Fibroblast of lung (primary cell): ENCODE measurements around the gene EXOSC10. TPM values are rescaled to one million over a fixed set of nuclear protein-coding genes. Genes with fewer than 3 reads are reported as not detected.
A peak's percentile ranks its signal among the peaks of the same experiment; 100 is the strongest.

Experiments used
- DNase-seq, 2 donors: peaks; one replicate each; pipeline versions ENCODE4 v3.0.0 to v3.0.0-alpha.2; 2010; ENCODE audit warnings: low read depth in 2 of 2
- H2AFZ ChIP-seq: 2 replicates; pipeline ENCODE4 v1.5.1; 2012; ENCODE audit warnings: low read length, control low read depth, inconsistent platforms
- H3K27ac ChIP-seq: 2 replicates; pipeline ENCODE4 v1.5.1; 2011; ENCODE audit warnings: low read length, control low read depth; ENCODE audit not compliant: insufficient read depth
- H3K27me3 ChIP-seq: 2 replicates; pipeline ENCODE4 v1.5.1; 2011; ENCODE audit warnings: mild to moderate bottlenecking, low read length; ENCODE audit not compliant: control insufficient read depth, insufficient read depth
- H3K36me3 ChIP-seq: 2 replicates; pipeline ENCODE4 v1.5.1; 2011; ENCODE audit warnings: low read length; ENCODE audit not compliant: control insufficient read depth, insufficient read depth
- H3K4me1 ChIP-seq: 2 replicates; pipeline ENCODE4 v1.5.1; 2011; ENCODE audit warnings: low read length; ENCODE audit not compliant: control insufficient read depth, insufficient read depth; ENCODE audit errors: extremely low read depth
- H3K4me2 ChIP-seq: 2 replicates; pipeline ENCODE4 v1.5.1; 2011; ENCODE audit warnings: low read length, control low read depth; ENCODE audit not compliant: insufficient read depth; ENCODE audit errors: extremely low read depth
- H3K4me3 ChIP-seq, 4 experiments: fragments of 200-600 bp in 1 of 4; sonication (generic) in 1 of 4; replicated peaks in 1 of 4; 2 replicates each; pipeline ENCODE4 v1.5.1; 2011 to 2016; ENCODE audit warnings: low read length in 4 of 4, low read depth in 3 of 4, mild to moderate bottlenecking in 3 of 4, control low read depth in 2 of 4, inconsistent platforms in 1 of 4, mixed read lengths in 1 of 4; ENCODE audit not compliant: insufficient read depth in 1 of 4; ENCODE audit errors: control extremely low read depth in 1 of 4
- H3K79me2 ChIP-seq: 2 replicates; pipeline ENCODE4 v1.5.1; 2012; ENCODE audit warnings: mild to moderate bottlenecking, low read length, inconsistent platforms; ENCODE audit not compliant: control insufficient read depth, insufficient read depth
- H3K9ac ChIP-seq: 2 replicates; pipeline ENCODE4 v1.5.1; 2011; ENCODE audit warnings: mild to moderate bottlenecking, low read length, control low read depth; ENCODE audit not compliant: insufficient read depth
- H3K9me3 ChIP-seq: 2 replicates; pipeline ENCODE4 v1.5.1; 2012; ENCODE audit warnings: low read depth, low read length; ENCODE audit not compliant: control insufficient read depth, insufficient read depth
- H4K20me1 ChIP-seq: 2 replicates; pipeline ENCODE4 v1.5.1; 2011; ENCODE audit warnings: low read length; ENCODE audit not compliant: control insufficient read depth, insufficient read depth; ENCODE audit errors: extremely low read depth
- EZH2 ChIP-seq: IDR thresholded peaks from 2 replicates; pipeline ENCODE4 v1.5.1; 2012; ENCODE audit warnings: low read length, control low read depth, mild to moderate bottlenecking; ENCODE audit errors: missing control alignments
- polyA plus RNA-seq, 2 donors: library from polyadenylated mRNA; depleted of rRNA in 1 of 2; stranded (reverse) in 1 of 2; unstranded in 1 of 2; fragments of >200 nt; gene quantifications; 2 replicates each; pipeline ENCODE4 v1.2.1, GENCODE V29; 2011 to 2012; ENCODE audit warnings: missing spikeins in 1 of 2
- total RNA-seq: library from RNA; depleted of rRNA; stranded (reverse); fragments of >200 nt; gene quantifications from 2 replicates; pipeline ENCODE4 v1.2.1, GENCODE V29; 2014
- TF ChIP-seq, protein P1 (sequence below), 2 donors: IDR thresholded peaks in 1 of 2; conservative IDR thresholded peaks in 1 of 2; 1 replicate in 1 of 2; 2 replicates in 1 of 2; pipeline ENCODE4 v1.5.1; 2011 to 2012; ENCODE audit warnings: low read length in 2 of 2, control low read depth in 1 of 2, inconsistent platforms in 1 of 2, low read depth in 1 of 2, mild to moderate bottlenecking in 1 of 2

EXOSC10 gene
- total and polyA plus RNA-seq, 2 donors (not counting 1 experiment from before 2014, with no cell fraction given): 36.2 to 56.3 TPM

DNA sequence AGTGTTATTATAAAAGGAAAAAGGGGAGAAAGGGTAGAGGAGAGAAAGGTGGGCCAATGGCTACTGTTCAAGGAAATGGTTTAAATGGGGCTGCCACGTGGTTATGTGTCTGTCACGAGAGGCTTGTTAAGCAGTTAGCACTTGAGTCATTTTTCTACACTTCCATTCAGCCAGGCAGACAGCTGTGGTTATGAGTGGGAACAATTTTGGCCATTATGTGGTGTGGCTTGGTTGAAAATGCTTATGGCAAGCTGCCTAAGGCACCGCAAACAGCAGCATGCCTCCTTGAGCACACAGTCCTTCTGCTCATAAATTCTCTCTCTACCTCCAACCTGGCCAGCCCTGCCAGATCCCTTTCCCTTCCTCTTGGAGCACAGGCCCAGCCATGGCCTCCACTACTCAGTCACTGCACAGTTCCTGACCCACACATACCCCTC, 36.7 kb downstream of the EXOSC10 start:
- H3K4me3 ChIP-seq: no peak overlapping the region
- H3K36me3 ChIP-seq: peaks cover 8% of the 10 kb centered on the region
- H3K9ac ChIP-seq: no peak overlapping the region
- H4K20me1 ChIP-seq: no peaks in the 10 kb centered on the region
- no peaks in the 10 kb centered on the region for H3K9me3 ChIP-seq
- H3K79me2 ChIP-seq: peaks cover 18% of the 10 kb centered on the region
- DNase-seq: peak in 1 of 2 donors; percentile 92
- no peak overlapping the region for H3K4me2 ChIP-seq
- H2AFZ ChIP-seq: no peak overlapping the region
- H3K27me3 ChIP-seq: no peaks in the 10 kb centered on the region
- H3K27ac ChIP-seq: no peak overlapping the region
- H3K4me1 ChIP-seq: no peaks in the 10 kb centered on the region
- TF ChIP-seq, protein P1, sequence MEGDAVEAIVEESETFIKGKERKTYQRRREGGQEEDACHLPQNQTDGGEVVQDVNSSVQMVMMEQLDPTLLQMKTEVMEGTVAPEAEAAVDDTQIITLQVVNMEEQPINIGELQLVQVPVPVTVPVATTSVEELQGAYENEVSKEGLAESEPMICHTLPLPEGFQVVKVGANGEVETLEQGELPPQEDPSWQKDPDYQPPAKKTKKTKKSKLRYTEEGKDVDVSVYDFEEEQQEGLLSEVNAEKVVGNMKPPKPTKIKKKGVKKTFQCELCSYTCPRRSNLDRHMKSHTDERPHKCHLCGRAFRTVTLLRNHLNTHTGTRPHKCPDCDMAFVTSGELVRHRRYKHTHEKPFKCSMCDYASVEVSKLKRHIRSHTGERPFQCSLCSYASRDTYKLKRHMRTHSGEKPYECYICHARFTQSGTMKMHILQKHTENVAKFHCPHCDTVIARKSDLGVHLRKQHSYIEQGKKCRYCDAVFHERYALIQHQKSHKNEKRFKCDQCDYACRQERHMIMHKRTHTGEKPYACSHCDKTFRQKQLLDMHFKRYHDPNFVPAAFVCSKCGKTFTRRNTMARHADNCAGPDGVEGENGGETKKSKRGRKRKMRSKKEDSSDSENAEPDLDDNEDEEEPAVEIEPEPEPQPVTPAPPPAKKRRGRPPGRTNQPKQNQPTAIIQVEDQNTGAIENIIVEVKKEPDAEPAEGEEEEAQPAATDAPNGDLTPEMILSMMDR (conservative IDR thresholded peaks at IDR 0.05 in 1 of 2, IDR thresholded peaks at IDR 0.05 in 1 of 2; ENCODE audit: low read depth in 1 of 2, low read length in 2 of 2): no peak
- TF ChIP-seq EZH2: no peak

GRCh38 chr1:11061652-11062365, 37.9 kb downstream of the EXOSC10 start:
- Histone ChIP-seq H3K4me3 (no peak overlapping the region), H3K79me2 (peaks cover 19% of the 10 kb centered on the region), H3K4me2 (peak overlapping the region; percentile 1), H2AFZ (no peak overlapping the region), H3K36me3 (peaks cover 9% of the 10 kb centered on the region), H3K9me3 (no peaks in the 10 kb centered on the region), H3K4me1 (no peaks in the 10 kb centered on the region), H3K27ac (no peak overlapping the region), H3K27me3 (no peaks in the 10 kb centered on the region), H4K20me1 (no peaks in the 10 kb centered on the region), H3K9ac (no peak overlapping the region)
- TF ChIP-seq EZH2: no peak
- TF ChIP-seq, protein P1 (conservative IDR thresholded peaks at IDR 0.05 in 1 of 2, IDR thresholded peaks at IDR 0.05 in 1 of 2; ENCODE audit: low read depth in 1 of 2, low read length in 2 of 2): no peak
- no peak for DNase-seq

DNA sequence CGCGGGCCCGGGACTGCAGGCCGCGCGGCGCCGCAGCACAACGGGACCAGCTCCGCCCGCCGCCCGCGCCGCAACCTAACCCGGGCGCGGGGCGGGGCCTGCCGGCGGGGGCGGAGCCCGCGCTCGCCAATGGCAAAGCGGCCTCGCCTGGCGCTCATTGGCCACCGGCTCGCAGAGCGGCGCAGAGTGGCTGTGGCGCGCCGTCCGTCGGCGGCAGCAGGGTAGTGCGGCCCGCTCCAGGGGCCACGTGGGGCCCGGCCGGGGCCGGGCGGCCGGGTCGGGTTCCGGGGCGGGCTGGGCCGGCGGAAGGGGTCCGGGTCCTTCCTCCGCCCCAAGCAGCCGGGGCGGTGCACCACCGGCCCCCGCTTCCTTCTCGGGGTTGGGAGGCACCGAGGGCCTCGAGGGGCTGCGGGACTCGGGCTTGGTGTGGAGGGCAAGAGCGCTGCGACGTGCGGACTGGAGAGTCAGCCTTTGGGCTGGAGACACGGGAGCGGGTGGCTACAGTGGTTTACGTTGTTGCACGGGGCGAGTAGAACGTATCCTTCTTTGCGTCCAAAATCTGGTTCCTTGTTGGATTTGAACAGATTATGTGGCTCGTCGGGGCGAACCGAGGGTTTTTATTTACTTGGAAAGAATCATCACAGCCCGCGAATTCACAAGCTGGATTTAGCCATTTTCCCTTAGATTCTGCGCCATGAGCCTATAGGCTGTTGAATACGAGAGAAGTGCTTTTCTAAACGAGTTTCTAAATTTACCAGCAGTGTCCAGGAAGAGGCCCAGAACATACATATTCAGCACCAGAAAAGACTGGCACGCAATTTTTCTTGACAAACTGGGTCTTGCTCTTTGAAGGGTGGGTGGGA, 39.5 kb downstream of the EXOSC10 start, which contains the start of gene SRM:
Gene SRM, minus strand, starts transcription at position 51 of the 863 bp plus-strand sequence. CDS start 75 bp downstream, outside the sequence.
- H3K4me1 ChIP-seq: no peaks in the 10 kb centered on the region
- H3K4me3 ChIP-seq: peak within 1 kb of the TSS; percentile 79 to 92 (median 88)
- H2AFZ ChIP-seq: peak within 1 kb of the TSS; percentile 70
- H3K9ac ChIP-seq: peak within 1 kb of the TSS; percentile 84
- TF ChIP-seq, protein P1 (conservative IDR thresholded peaks at IDR 0.05 in 1 of 2, IDR thresholded peaks at IDR 0.05 in 1 of 2; ENCODE audit: low read depth in 1 of 2, low read length in 2 of 2): peak; percentile 25 to 26
- TF ChIP-seq EZH2: no peak
- H3K79me2 ChIP-seq: peaks cover 19% of the 10 kb centered on the region
- no peaks in the 10 kb centered on the region for H3K27me3 ChIP-seq
- H4K20me1 ChIP-seq: no peaks in the 10 kb centered on the region
- peaks cover 15% of the 10 kb centered on the region for H3K36me3 ChIP-seq
- DNase-seq: peak; percentile 86 to 87
- peak within 1 kb of the TSS; percentile 66 for H3K27ac ChIP-seq
- peak within 1 kb of the TSS; percentile 99 for H3K4me2 ChIP-seq
- H3K9me3 ChIP-seq: no peaks in the 10 kb centered on the region
